Ovary (tissue), 9 donors: ENCODE results near the gene RDH16. TPM values are rescaled to one million over a fixed set of nuclear protein-coding genes. Genes with fewer than 3 reads are reported as not detected.
"Not testable (repeated sequence)": the region's sequence is repeated elsewhere in the genome, so short reads cannot be mapped to it uniquely, and the experiment has no call there.

Source experiments
- DNase-seq, 5 donors: peaks; one replicate each; pipeline ENCODE4 v3.0.0-alpha.2; 2019 to 2020
- H3K27ac ChIP-seq, 2 donors: fragments of 200-600 bp; one replicate each; pipeline versions ENCODE4 v1.5.1 to v1.8.0; 2019 to 2022
- H3K27me3 ChIP-seq: fragments of 200-600 bp; one replicate; pipeline ENCODE4 v1.8.0; 2022
- H3K36me3 ChIP-seq: fragments of 200-600 bp; sonication (generic); one replicate; pipeline ENCODE4 v1.5.1; 2019
- H3K4me1 ChIP-seq: one replicate; pipeline ENCODE4 v1.8.1; 2013; ENCODE audit warnings: mild to moderate bottlenecking, moderate library complexity; ENCODE audit not compliant: insufficient read depth
- H3K4me3 ChIP-seq: fragments of 200-600 bp; sonication (generic); one replicate; pipeline ENCODE4 v1.5.1; 2017
- H3K9me3 ChIP-seq, 2 donors: fragments of 200-600 bp in 1 of 2; sonication (generic) in 1 of 2; one replicate each; pipeline versions ENCODE4 v1.5.1 to v1.8.1; 2013 to 2019; ENCODE audit warnings: mild to moderate bottlenecking in 1 of 2, moderate library complexity in 1 of 2
- CTCF ChIP-seq, 3 donors: fragments of 450-650 bp in 2 of 3; fragments of 200-600 bp in 1 of 3; IDR thresholded peaks; one replicate each; pipeline versions ENCODE4 v1.5.1 to v1.8.0; 2016 to 2022; ENCODE audit warnings: antibody characterized with exemption in 3 of 3, mild to moderate bottlenecking in 1 of 3
- EP300 ChIP-seq: sonication (generic); formaldehyde crosslinking; IDR thresholded peaks from one replicate; pipeline ENCODE4 v1.6.1; 2017; ENCODE audit warnings: antibody characterized with exemption
- POLR2A ChIP-seq: fragments of 450-650 bp; IDR thresholded peaks from one replicate; pipeline ENCODE4 v1.6.1; 2017; ENCODE audit warnings: antibody characterized with exemption, mild to moderate bottlenecking, moderate library complexity
- WGBS, 3 donors: extraction: QIAGEN DNeasy Blood & Tissue Kit in 1 of 3; methylation state at CpG; one replicate each; pipeline versions ENCODE4 v1.1.5 to v1.1.7; 2013 to 2017; 5-methylcytosine and 5-hydroxymethylcytosine counted together
- intact Hi-C, 4 donors: fragments of 100-400 bp; cut with DNase I; formaldehyde crosslinking; loops; one replicate each; pipeline versions ENCODE4 v1.11.0 to v1.15.1; 2022 to 2023
- polyA plus RNA-seq, 2 donors: library from polyadenylated mRNA; stranded (reverse); fragments of 200-250 nt in 1 of 2; fragments of 350-450 nt in 1 of 2; fragmentation: Illumina TruSeq in 1 of 2; extraction: RNeasy Lipid Tissue Mini Kit (QIAGEN cat#74804) in 1 of 2; gene quantifications; one replicate each; pipeline ENCODE4 v1.2.3, GENCODE V29; 2013 to 2014
- total RNA-seq, 7 donors: library from RNA; depleted of rRNA in 2 of 7; stranded (reverse); fragments of >200 nt in 2 of 7; fragmentation: NEBNext Ultra II Directional in 3 of 7; extraction: Animal tissue kit (Norgen Biotek cat#: 25700) in 3 of 7; gene quantifications; one replicate each; pipeline versions ENCODE4 v1.1.0 to v1.2.4, GENCODE V29; 2016 to 2023
- donor health status: DM: no; HTN: no; CAD: no; lungs with moderate emphysema.
- donor health status: DM: no; HTN: no; CAD: no.
- donor health status: Bipolar disorder and iron deficiency.
- donor health status: DM: yes; HTN: yes; CAD: no.
- donor health status: DM: no; HTN: no; CAD: no.
- donor health status: DM: yes; HTN: yes; CAD: no.

RDH16 gene
- total and polyA plus RNA-seq, 9 donors: 0.22 to 0.64 (median 0.34) TPM

- no peaks in the 10 kb centered on the region for H3K9me3 ChIP-seq
- H3K27me3 ChIP-seq: no peaks in the 10 kb centered on the region
- no peaks in the 10 kb centered on the region for H3K36me3 ChIP-seq
- no peak for DNase-seq
- no peak overlapping the region for H3K27ac ChIP-seq
- intact Hi-C loops: loop anchor here (2.0 to 5.0 kb wide), 4 partner anchors 225 to 230 kb away; partner anchors contain the start of gene HSD17B6 (in 1 of the 4)
- no peaks in the 10 kb centered on the region for H3K4me1 ChIP-seq
- no peak overlapping the region for H3K4me3 ChIP-seq
- no peak for TF ChIP-seq EP300
- TF ChIP-seq CTCF (IDR thresholded peaks at IDR 0.05): no peak
- no peak for TF ChIP-seq POLR2A
Observed at GRCh38 chr12:56987011-56987410, 29.6 kb upstream of the RDH16 start.

GRCh38 chr12:56985714-56986113, 28.3 kb upstream of the RDH16 start:
- not testable (repeated sequence) for H3K36me3 ChIP-seq, DNase-seq, H3K4me3 ChIP-seq, H3K27me3 ChIP-seq, H3K27ac ChIP-seq, H3K4me1 ChIP-seq, H3K9me3 ChIP-seq
- intact Hi-C loops: loop anchor here (2.0 to 5.0 kb wide), 4 partner anchors 223 to 229 kb away; partner anchors contain the start of gene HSD17B6 (in 1 of the 4)
- 70 to 74% (median 74%) methylated on average over 2 to 5 of the region's 6 CpGs for WGBS, 3 donors

GRCh38 chr12:56983386-56983785, 26.0 kb upstream of the RDH16 start:
- DNase-seq: no peak
- no peak overlapping the region for H3K4me3 ChIP-seq
- no peaks in the 10 kb centered on the region for H3K9me3 ChIP-seq
- H3K36me3 ChIP-seq: no peaks in the 10 kb centered on the region
- 81 to 96% (median 82%) methylated on average over 4 of the region's 4 CpGs for WGBS, 3 donors
- TF ChIP-seq POLR2A: no peak
- TF ChIP-seq EP300: no peak
- no peak for TF ChIP-seq CTCF (IDR thresholded peaks at IDR 0.05)
- intact Hi-C loops: no loop called here
- H3K27me3 ChIP-seq: no peaks in the 10 kb centered on the region
- H3K4me1 ChIP-seq: no peaks in the 10 kb centered on the region
- H3K27ac ChIP-seq: no peak overlapping the region

GRCh38 chr12:56982578-56983236, 25.3 kb upstream of the RDH16 start:
- H3K4me3 ChIP-seq, DNase-seq, H3K27ac ChIP-seq, intact Hi-C loops, H3K9me3 ChIP-seq, H3K36me3 ChIP-seq, H3K27me3 ChIP-seq, H3K4me1 ChIP-seq: not testable (repeated sequence)
- WGBS, 3 donors: 86 to 95% (median 92%) methylated on average over 2 to 3 of the region's 3 CpGs

- Histone ChIP-seq H3K4me3 (no peak overlapping the region), H3K4me1 (no peaks in the 10 kb centered on the region), H3K9me3 (no peaks in the 10 kb centered on the region), H3K27me3 (no peaks in the 10 kb centered on the region), H3K27ac (no peak overlapping the region), H3K36me3 (no peaks in the 10 kb centered on the region)
- DNase-seq: no peak
- intact Hi-C loops: no loop called here
- TF ChIP-seq CTCF (IDR thresholded peaks at IDR 0.05) (no peak), EP300 (no peak), POLR2A (no peak)
- 95 to 98% (median 96%) methylated on average over 4 of the region's 4 CpGs for WGBS, 3 donors
Observed at GRCh38 chr12:56980941-56981530, 23.6 kb upstream of the RDH16 start.
